K562 (cell line): ENCODE results near the gene HLCS. TPM values are rescaled to one million over a fixed set of nuclear protein-coding genes. Genes with fewer than 3 reads are reported as not detected.

ENCODE experiments used
- CTBP1 ChIP-seq: fragments of 450-650 bp; IDR thresholded peaks from 2 replicates; pipeline ENCODE4 v1.6.1; 2016; ENCODE audit warnings: borderline replicate concordance
- FOXJ2 ChIP-seq: fragments of 200-800 bp; sonication (Bioruptor generic); IDR thresholded peaks from 2 replicates; pipeline ENCODE4 v1.6.1; 2016; ENCODE audit warnings: missing genetic modification characterization, missing compliant biosample characterization
- GABPB2 ChIP-seq: fragments of 250-450 bp; sonication (Bioruptor Pico); conservative IDR thresholded peaks from 2 replicates; pipeline ENCODE4 v1.5.1; 2021; ENCODE audit warnings: mild to moderate bottlenecking
- IRF9 ChIP-seq: fragments of 450-650 bp; IDR thresholded peaks from 2 replicates; pipeline ENCODE4 v1.6.1; 2016; ENCODE audit warnings: missing biosample characterization, missing genetic modification characterization
- KLF16 ChIP-seq: IDR thresholded peaks from 2 replicates; pipeline ENCODE4 v1.6.1; 2016; ENCODE audit warnings: antibody characterized with exemption
- KLF6 ChIP-seq: fragments of 250-450 bp; sonication (Bioruptor Pico); IDR thresholded peaks from 2 replicates; pipeline ENCODE4 v1.4.0; 2020; ENCODE audit warnings: mild to moderate bottlenecking, moderate library complexity, borderline replicate concordance
- NFE2 ChIP-seq: IDR thresholded peaks from 2 replicates; pipeline ENCODE4 v1.6.1; 2014; ENCODE audit warnings: antibody characterized with exemption, low read depth
- NR3C1 ChIP-seq: sonication (generic); formaldehyde crosslinking; IDR thresholded peaks from 2 replicates; pipeline ENCODE4 v1.8.1; 2022; ENCODE audit warnings: missing genetic modification reagents
- PHF20 ChIP-seq: fragments of 450-650 bp; IDR thresholded peaks from 2 replicates; pipeline ENCODE4 v1.6.1; 2018; ENCODE audit not compliant: partially characterized antibody
- SIN3A ChIP-seq, 2 experiments: fragments of 150-350 bp in 1 of 2; IDR thresholded peaks; 2 replicates each; pipeline ENCODE4 v1.6.1; 2011 to 2016; ENCODE audit warnings: borderline replicate concordance in 2 of 2, low read depth in 2 of 2, low read length in 2 of 2, mild to moderate bottlenecking in 2 of 2, moderate library complexity in 2 of 2; ENCODE audit not compliant: control insufficient read depth in 1 of 2
- TBP ChIP-seq: optimal IDR thresholded peaks from 2 replicates; pipeline ENCODE3; 2011; ENCODE audit warnings: low read depth, low read length, improper control_type of control experiment
- TCF7L2 ChIP-seq: fragments of 150-350 bp; IDR thresholded peaks from 2 replicates; pipeline ENCODE4 v1.6.1; 2016; ENCODE audit warnings: low read depth, mild to moderate bottlenecking, low read length, moderate library complexity
- TOE1 ChIP-seq, 2 experiments: fragments of 450-650 bp in 1 of 2; sonication (generic) in 1 of 2; formaldehyde crosslinking in 1 of 2; IDR thresholded peaks; 2 replicates each; pipeline versions ENCODE4 v1.7.1 to v1.8.0; 2016 to 2022; ENCODE audit warnings: borderline replicate concordance in 2 of 2, mild to moderate bottlenecking in 2 of 2, antibody characterized with exemption in 1 of 2, inconsistent platforms in 1 of 2, low read depth in 1 of 2, missing genetic modification reagents in 1 of 2, moderate library complexity in 1 of 2
- ZNF197 ChIP-seq: fragments of 200-800 bp; sonication (Bioruptor generic); IDR thresholded peaks from 2 replicates; pipeline ENCODE4 v1.6.1; 2016; ENCODE audit warnings: low read depth, missing genetic modification characterization, missing compliant biosample characterization
- ZNF232 ChIP-seq: sonication (generic); formaldehyde crosslinking; IDR thresholded peaks from 2 replicates; pipeline ENCODE4 v1.8.0; 2022; ENCODE audit warnings: mild to moderate bottlenecking, missing genetic modification reagents
- ZNF785 ChIP-seq: fragments of 250-450 bp; sonication (Bioruptor Pico); IDR thresholded peaks from 2 replicates; pipeline ENCODE4 v1.4.0; 2020; ENCODE audit warnings: mild to moderate bottlenecking
- polyA plus RNA-seq, 8 experiments: library from polyadenylated mRNA; depleted of rRNA in 4 of 8; stranded (reverse) in 5 of 8; unstranded in 3 of 8; fragments of >200 nt; fragmentation: Nextera tagmentation in 2 of 8; fragmentation: Illumina TruSeq in 1 of 8; extraction: Ambion mirVana in 2 of 8; extraction: Trizol in 1 of 8; gene quantifications; 2 replicates each; pipeline versions ENCODE4 v1.2.1 to v1.2.3, GENCODE V29; 2011 to 2014; ENCODE audit warnings: inconsistent platforms in 1 of 8, missing spikeins in 1 of 8
- total RNA-seq, 7 experiments: library from RNA; depleted of rRNA in 6 of 7; stranded (reverse); fragments of >200 nt in 6 of 7; fragmentation: Illumina TruSeq in 2 of 7; extraction: Trizol in 2 of 7; gene quantifications; 2 replicates each; pipeline versions ENCODE4 v1.2.1 to v1.2.3, GENCODE V29; 2011 to 2021; ENCODE audit warnings: low replicate concordance in 1 of 7
- TF ChIP-seq, protein P1 (sequence below): fragments of 450-650 bp; IDR thresholded peaks from 2 replicates; pipeline ENCODE4 v1.6.1; 2017; ENCODE audit warnings: mild to moderate bottlenecking, moderate library complexity
- TF ChIP-seq, protein P2 (sequence below): sonication (generic); formaldehyde crosslinking; IDR thresholded peaks from 2 replicates; pipeline ENCODE4 v1.8.0; 2023; ENCODE audit warnings: mild to moderate bottlenecking, missing genetic modification reagents
- TF ChIP-seq, protein P3 (sequence below), 3 experiments: IDR thresholded peaks in 2 of 3; conservative IDR thresholded peaks in 1 of 3; 2 replicates each; pipeline ENCODE4 v1.5.1; 2011 to 2012; ENCODE audit warnings: low read length in 3 of 3, mild to moderate bottlenecking in 3 of 3, control low read depth in 2 of 3, improper control_type of control experiment in 1 of 3, inconsistent platforms in 1 of 3, low read depth in 1 of 3, mixed read lengths in 1 of 3, moderate library complexity in 1 of 3; ENCODE audit not compliant: insufficient read depth in 2 of 3

The HLCS gene
- total and polyA plus RNA-seq, 9 of the 15 experiments (the other 6 are each of a cell fraction or from before 2014, with no cell fraction given) = 3.0 to 21.5 (median 17.1) TPM

GRCh38 chr21:36964827-36965719 is 1.4 kb downstream of the HLCS start (continued):
- TF ChIP-seq ZNF197 (CRISPR knock-in tag) = no peak; the same call in 1 of the 2 replicates
- no peak for TF ChIP-seq TOE1 (IDR thresholded peaks at IDR 0.05; ENCODE audit: borderline replicate concordance)
- TF ChIP-seq TOE1 (CRISPR knock-in tag; IDR thresholded peaks at IDR 0.05; ENCODE audit: borderline replicate concordance, low read depth) = no peak
- TF ChIP-seq KLF16 = no peak
- no peak for TF ChIP-seq TCF7L2
- peak; percentile 18; the same call in 1 of the 2 replicates for TF ChIP-seq KLF6 (CRISPR knock-in tag)
- TF ChIP-seq, protein P1, sequence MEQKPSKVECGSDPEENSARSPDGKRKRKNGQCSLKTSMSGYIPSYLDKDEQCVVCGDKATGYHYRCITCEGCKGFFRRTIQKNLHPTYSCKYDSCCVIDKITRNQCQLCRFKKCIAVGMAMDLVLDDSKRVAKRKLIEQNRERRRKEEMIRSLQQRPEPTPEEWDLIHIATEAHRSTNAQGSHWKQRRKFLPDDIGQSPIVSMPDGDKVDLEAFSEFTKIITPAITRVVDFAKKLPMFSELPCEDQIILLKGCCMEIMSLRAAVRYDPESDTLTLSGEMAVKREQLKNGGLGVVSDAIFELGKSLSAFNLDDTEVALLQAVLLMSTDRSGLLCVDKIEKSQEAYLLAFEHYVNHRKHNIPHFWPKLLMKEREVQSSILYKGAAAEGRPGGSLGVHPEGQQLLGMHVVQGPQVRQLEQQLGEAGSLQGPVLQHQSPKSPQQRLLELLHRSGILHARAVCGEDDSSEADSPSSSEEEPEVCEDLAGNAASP = no peak
- TF ChIP-seq PHF20 = no peak
- TF ChIP-seq ZNF232 (CRISPR knock-in tag) = no peak
- TF ChIP-seq CTBP1 = 0 out of 2 replicates have a peak, but pooled peaks have one; percentile 40
- no peak for TF ChIP-seq SIN3A (IDR thresholded peaks at IDR 0.05; ENCODE audit: borderline replicate concordance in 2 of 2, control insufficient read depth in 1 of 2, low read depth in 2 of 2, low read length in 2 of 2)
- TF ChIP-seq, protein P2, sequence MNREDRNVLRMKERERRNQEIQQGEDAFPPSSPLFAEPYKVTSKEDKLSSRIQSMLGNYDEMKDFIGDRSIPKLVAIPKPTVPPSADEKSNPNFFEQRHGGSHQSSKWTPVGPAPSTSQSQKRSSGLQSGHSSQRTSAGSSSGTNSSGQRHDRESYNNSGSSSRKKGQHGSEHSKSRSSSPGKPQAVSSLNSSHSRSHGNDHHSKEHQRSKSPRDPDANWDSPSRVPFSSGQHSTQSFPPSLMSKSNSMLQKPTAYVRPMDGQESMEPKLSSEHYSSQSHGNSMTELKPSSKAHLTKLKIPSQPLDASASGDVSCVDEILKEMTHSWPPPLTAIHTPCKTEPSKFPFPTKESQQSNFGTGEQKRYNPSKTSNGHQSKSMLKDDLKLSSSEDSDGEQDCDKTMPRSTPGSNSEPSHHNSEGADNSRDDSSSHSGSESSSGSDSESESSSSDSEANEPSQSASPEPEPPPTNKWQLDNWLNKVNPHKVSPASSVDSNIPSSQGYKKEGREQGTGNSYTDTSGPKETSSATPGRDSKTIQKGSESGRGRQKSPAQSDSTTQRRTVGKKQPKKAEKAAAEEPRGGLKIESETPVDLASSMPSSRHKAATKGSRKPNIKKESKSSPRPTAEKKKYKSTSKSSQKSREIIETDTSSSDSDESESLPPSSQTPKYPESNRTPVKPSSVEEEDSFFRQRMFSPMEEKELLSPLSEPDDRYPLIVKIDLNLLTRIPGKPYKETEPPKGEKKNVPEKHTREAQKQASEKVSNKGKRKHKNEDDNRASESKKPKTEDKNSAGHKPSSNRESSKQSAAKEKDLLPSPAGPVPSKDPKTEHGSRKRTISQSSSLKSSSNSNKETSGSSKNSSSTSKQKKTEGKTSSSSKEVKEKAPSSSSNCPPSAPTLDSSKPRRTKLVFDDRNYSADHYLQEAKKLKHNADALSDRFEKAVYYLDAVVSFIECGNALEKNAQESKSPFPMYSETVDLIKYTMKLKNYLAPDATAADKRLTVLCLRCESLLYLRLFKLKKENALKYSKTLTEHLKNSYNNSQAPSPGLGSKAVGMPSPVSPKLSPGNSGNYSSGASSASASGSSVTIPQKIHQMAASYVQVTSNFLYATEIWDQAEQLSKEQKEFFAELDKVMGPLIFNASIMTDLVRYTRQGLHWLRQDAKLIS (CRISPR knock-in tag) = no peak
- TF ChIP-seq TBP = no peak
- TF ChIP-seq NR3C1 (CRISPR knock-in tag) = no peak
- TF ChIP-seq IRF9 (tag) = peak; percentile 84
- 0 out of 2 replicates have a peak, but pooled peaks have one; percentile 17 for TF ChIP-seq GABPB2 (CRISPR knock-in tag)
- TF ChIP-seq, protein P3, sequence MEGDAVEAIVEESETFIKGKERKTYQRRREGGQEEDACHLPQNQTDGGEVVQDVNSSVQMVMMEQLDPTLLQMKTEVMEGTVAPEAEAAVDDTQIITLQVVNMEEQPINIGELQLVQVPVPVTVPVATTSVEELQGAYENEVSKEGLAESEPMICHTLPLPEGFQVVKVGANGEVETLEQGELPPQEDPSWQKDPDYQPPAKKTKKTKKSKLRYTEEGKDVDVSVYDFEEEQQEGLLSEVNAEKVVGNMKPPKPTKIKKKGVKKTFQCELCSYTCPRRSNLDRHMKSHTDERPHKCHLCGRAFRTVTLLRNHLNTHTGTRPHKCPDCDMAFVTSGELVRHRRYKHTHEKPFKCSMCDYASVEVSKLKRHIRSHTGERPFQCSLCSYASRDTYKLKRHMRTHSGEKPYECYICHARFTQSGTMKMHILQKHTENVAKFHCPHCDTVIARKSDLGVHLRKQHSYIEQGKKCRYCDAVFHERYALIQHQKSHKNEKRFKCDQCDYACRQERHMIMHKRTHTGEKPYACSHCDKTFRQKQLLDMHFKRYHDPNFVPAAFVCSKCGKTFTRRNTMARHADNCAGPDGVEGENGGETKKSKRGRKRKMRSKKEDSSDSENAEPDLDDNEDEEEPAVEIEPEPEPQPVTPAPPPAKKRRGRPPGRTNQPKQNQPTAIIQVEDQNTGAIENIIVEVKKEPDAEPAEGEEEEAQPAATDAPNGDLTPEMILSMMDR (IDR thresholded peaks at IDR 0.05 in 2 of 3, conservative IDR thresholded peaks at IDR 0.05 in 1 of 3; ENCODE audit: insufficient read depth in 2 of 3, low read depth in 1 of 3, low read length in 3 of 3) = no peak
- no peak for TF ChIP-seq ZNF785 (CRISPR knock-in tag)
- peak; percentile 90 for TF ChIP-seq FOXJ2 (tag)
- no peak for TF ChIP-seq NFE2
